HepG2 (cell line): ENCODE data around the gene GGT7. TPM values are rescaled to one million over a fixed set of nuclear protein-coding genes. Genes with fewer than 3 reads are reported as not detected.
A peak's percentile ranks its signal among the peaks of the same experiment; 100 is the strongest.

Source experiments
- CCAR2 ChIP-seq: fragments of 200-400 bp; formaldehyde crosslinking; optimal IDR thresholded peaks from 2 replicates; pipeline ENCODE3; 2018; ENCODE audit warnings: low read depth, mild to moderate bottlenecking, low read length, moderate library complexity
- CEBPZ ChIP-seq: IDR thresholded peaks from 2 replicates; pipeline ENCODE4 v1.6.1; 2012; ENCODE audit warnings: low read length, improper control_type of control experiment
- EP300 ChIP-seq, 3 experiments: sonication (generic) in 1 of 3; formaldehyde crosslinking in 1 of 3; IDR thresholded peaks; 2 replicates each; pipeline versions ENCODE4 v1.5.1 to v1.6.1; 2011 to 2020; ENCODE audit warnings: low read depth in 2 of 3, low read length in 2 of 3, borderline replicate concordance in 1 of 3, improper control_type of control experiment in 1 of 3, mild to moderate bottlenecking in 1 of 3, missing genetic modification reagents in 1 of 3, moderate library complexity in 1 of 3
- HHEX ChIP-seq: IDR thresholded peaks from 2 replicates; pipeline ENCODE4 v1.6.1; 2016; ENCODE audit warnings: control low read depth
- KDM2A ChIP-seq: sonication (generic); formaldehyde crosslinking; IDR thresholded peaks from 2 replicates; pipeline ENCODE4 v1.4.0; 2020; ENCODE audit warnings: low read depth, missing genetic modification reagents, borderline replicate concordance
- KDM5A ChIP-seq: fragments of 200-600 bp; sonication (generic); IDR thresholded peaks from 2 replicates; pipeline ENCODE4 v1.7.0; 2018; ENCODE audit warnings: antibody characterized with exemption, mild to moderate bottlenecking, low read length, borderline replicate concordance
- KLF11 ChIP-seq: IDR thresholded peaks from 2 replicates; pipeline ENCODE4 v1.6.1; 2016; ENCODE audit warnings: missing compliant biosample characterization
- KMT2A ChIP-seq: sonication (generic); formaldehyde crosslinking; IDR thresholded peaks from 2 replicates; pipeline ENCODE4 v1.4.0; 2020; ENCODE audit warnings: missing genetic modification reagents
- PAX8 ChIP-seq: sonication (generic); formaldehyde crosslinking; IDR thresholded peaks from 2 replicates; pipeline ENCODE4 v1.8.0; 2022; ENCODE audit warnings: mild to moderate bottlenecking, missing genetic modification reagents, borderline replicate concordance
- RBM39 ChIP-seq: fragments of 200-400 bp; formaldehyde crosslinking; IDR thresholded peaks from one replicate; pipeline ENCODE4 v1.6.1; 2018; ENCODE audit warnings: antibody characterized with exemption, mild to moderate bottlenecking, low read depth, low read length; ENCODE audit not compliant: poor library complexity, severe bottlenecking
- TERF1 ChIP-seq: sonication (generic); formaldehyde crosslinking; IDR thresholded peaks from 2 replicates; pipeline ENCODE4 v1.8.0; 2022; ENCODE audit warnings: mild to moderate bottlenecking, missing genetic modification reagents, moderate library complexity
- TOPORS ChIP-seq: sonication (generic); formaldehyde crosslinking; IDR thresholded peaks from 2 replicates; pipeline ENCODE4 v1.8.0; 2023; ENCODE audit warnings: mild to moderate bottlenecking, missing genetic modification reagents
- ZBTB21 ChIP-seq: sonication (generic); formaldehyde crosslinking; IDR thresholded peaks from 2 replicates; pipeline ENCODE4 v1.4.0; 2020; ENCODE audit warnings: missing genetic modification reagents
- ZFP1 ChIP-seq: IDR thresholded peaks from 2 replicates; pipeline ENCODE4 v1.6.1; 2016
- ZFP37 ChIP-seq: sonication (generic); formaldehyde crosslinking; IDR thresholded peaks from 2 replicates; pipeline ENCODE4 v1.4.0; 2020; ENCODE audit warnings: missing genetic modification reagents, borderline replicate concordance
- ZIK1 ChIP-seq: sonication (generic); formaldehyde crosslinking; IDR thresholded peaks from 2 replicates; pipeline ENCODE4 v1.5.0; 2020; ENCODE audit warnings: mild to moderate bottlenecking, low read depth, missing genetic modification reagents, borderline replicate concordance
- ZNF274 ChIP-seq: sonication (generic); formaldehyde crosslinking; IDR thresholded peaks from 2 replicates; pipeline ENCODE4 v1.5.1; 2020; ENCODE audit warnings: mild to moderate bottlenecking, missing genetic modification reagents
- ZNF333 ChIP-seq: sonication (generic); formaldehyde crosslinking; IDR thresholded peaks from 2 replicates; pipeline ENCODE4 v1.4.0; 2020; ENCODE audit warnings: mild to moderate bottlenecking, missing genetic modification reagents, borderline replicate concordance
- ZNF441 ChIP-seq: sonication (generic); formaldehyde crosslinking; IDR thresholded peaks from 2 replicates; pipeline ENCODE4 v1.7.0; 2021; ENCODE audit warnings: missing genetic modification reagents, borderline replicate concordance
- ZNF691 ChIP-seq: sonication (generic); formaldehyde crosslinking; IDR thresholded peaks from 2 replicates; pipeline ENCODE4 v1.4.0; 2020; ENCODE audit warnings: missing genetic modification reagents, low read depth, mild to moderate bottlenecking, borderline replicate concordance
- ZNF768 ChIP-seq: sonication (generic); formaldehyde crosslinking; IDR thresholded peaks from 2 replicates; pipeline ENCODE4 v1.4.0; 2020; ENCODE audit warnings: missing genetic modification reagents
- ZNF784 ChIP-seq: sonication (generic); formaldehyde crosslinking; IDR thresholded peaks from 2 replicates; pipeline ENCODE4 v1.5.1; 2020; ENCODE audit warnings: missing genetic modification reagents, mild to moderate bottlenecking, borderline replicate concordance
- ZNF788 ChIP-seq: sonication (generic); formaldehyde crosslinking; IDR thresholded peaks from 2 replicates; pipeline ENCODE4 v1.5.0; 2020; ENCODE audit warnings: mild to moderate bottlenecking, missing genetic modification reagents, borderline replicate concordance
- polyA plus RNA-seq, 8 experiments: library from polyadenylated mRNA; depleted of rRNA in 3 of 8; stranded (reverse) in 7 of 8; unstranded in 1 of 8; fragments of >200 nt; fragmentation: Illumina TruSeq in 4 of 8; extraction: Trizol in 4 of 8; gene quantifications; 2 replicates each; pipeline versions ENCODE4 v1.2.1 to v1.2.3, GENCODE V29; 2011 to 2016; ENCODE audit warnings: low read depth in 4 of 8, missing spikeins in 1 of 8, mixed read lengths in 1 of 8; ENCODE audit not compliant: insufficient read depth in 1 of 8
- total RNA-seq, 5 experiments: library from RNA; depleted of rRNA; stranded (reverse); fragments of >200 nt; fragmentation: Illumina TruSeq; extraction: Trizol; gene quantifications; 2 replicates each; pipeline ENCODE4 v1.2.3, GENCODE V29; 2016; ENCODE audit warnings: low read depth in 1 of 5

Gene GGT7
- total and polyA plus RNA-seq, 2 of the 13 experiments (the other 11 are each of a cell fraction or from before 2014, with no cell fraction given), result 6.6 to 23.0 TPM

GRCh38 chr20:34824806-34825529, 47.7 kb downstream of the GGT7 start (continued):
- 0 out of 2 replicates have a peak, but pooled peaks have one; percentile 60 for TF ChIP-seq ZFP37
- TF ChIP-seq ZBTB21 (CRISPR knock-in tag), result no peak; the same call in 1 of the 2 replicates
- no peak for TF ChIP-seq EP300 (IDR thresholded peaks at IDR 0.05; ENCODE audit: low read depth in 2 of 2, low read length in 2 of 2)
- TF ChIP-seq EP300 (CRISPR knock-in tag; IDR thresholded peaks at IDR 0.05; ENCODE audit: borderline replicate concordance), result no peak
- peak; percentile 91 for TF ChIP-seq ZNF691 (CRISPR knock-in tag)
- TF ChIP-seq KDM2A, result no peak
- TF ChIP-seq KDM5A, result peak; percentile 22; the same call in 1 of the 2 replicates
- no peak; the same call in 1 of the 2 replicates for TF ChIP-seq HHEX (CRISPR knock-in tag)
- 0 out of 2 replicates have a peak, but pooled peaks have one; percentile 33 for TF ChIP-seq ZNF333 (CRISPR knock-in tag)
- no peak for TF ChIP-seq ZNF441 (CRISPR knock-in tag)
- no peak; the same call in 1 of the 2 replicates for TF ChIP-seq ZNF274 (CRISPR knock-in tag)
- TF ChIP-seq ZIK1 (CRISPR knock-in tag), result peak; percentile 20; the same call in 1 of the 2 replicates
- TF ChIP-seq ZNF788, result no peak; the same call in 1 of the 2 replicates
- TF ChIP-seq ZNF768 (CRISPR knock-in tag), result peak; percentile 61; the same call in 1 of the 2 replicates
- TF ChIP-seq KLF11 (CRISPR knock-in tag), result no peak
- TF ChIP-seq PAX8, result no peak; the same call in 1 of the 2 replicates
- TF ChIP-seq KMT2A (CRISPR knock-in tag), result no peak; the same call in 1 of the 2 replicates
- no peak; the same call in 1 of the 2 replicates for TF ChIP-seq TOPORS
- TF ChIP-seq TERF1 (CRISPR knock-in tag), result no peak
- TF ChIP-seq ZNF784 (CRISPR knock-in tag), result no peak; the same call in 1 of the 2 replicates
- TF ChIP-seq ZFP1 (CRISPR knock-in tag), result no peak; the same call in none of the 2 replicates
- no peak for TF ChIP-seq CEBPZ
- peak; percentile 79 for TF ChIP-seq RBM39
- TF ChIP-seq CCAR2, result no peak
